ENCODE data around the gene H6PD.

Gene H6PD

DNA sequence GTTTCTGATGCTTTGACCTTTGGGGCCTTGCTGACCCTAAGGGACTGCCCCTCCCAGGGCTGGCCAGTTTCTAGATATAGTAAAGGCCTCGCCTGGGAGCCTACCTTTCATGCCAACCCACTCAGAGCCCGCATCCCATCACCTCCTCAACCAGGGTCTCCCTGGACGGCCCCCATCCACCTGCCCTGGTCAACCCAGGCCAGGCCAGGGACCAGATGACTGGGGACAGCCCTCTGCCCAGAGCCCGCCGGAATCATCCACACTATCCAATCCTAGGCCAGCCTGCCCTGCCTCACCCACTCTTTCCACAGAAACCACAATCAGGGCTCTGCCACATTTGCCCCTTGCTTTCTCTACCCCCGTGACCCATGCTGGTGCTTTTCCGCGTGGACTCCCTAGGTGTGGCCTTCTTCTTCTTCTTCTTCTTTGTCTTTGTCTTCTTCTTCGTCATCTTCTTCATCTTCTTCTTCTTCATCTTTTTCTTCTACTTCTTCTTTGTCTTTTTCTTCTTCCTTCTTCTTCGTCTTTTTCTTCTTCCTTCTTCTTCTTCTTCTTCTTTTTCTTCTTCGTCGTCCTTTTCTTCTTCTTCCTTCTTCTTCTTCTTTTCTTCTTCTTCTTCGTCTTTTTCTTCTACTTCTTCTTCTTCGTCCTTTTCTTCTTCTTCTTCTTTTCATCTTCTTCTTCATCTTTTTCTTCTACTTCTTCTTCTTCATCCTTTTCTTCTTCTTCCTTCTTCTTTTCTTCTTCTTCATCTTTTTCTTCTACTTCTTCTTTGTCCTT, 11.5 kb upstream of the H6PD start:
- no peak overlapping the region for H3K4me2 ChIP-seq
- no peaks in the 10 kb centered on the region for H4K20me1 ChIP-seq (ENCODE audit: insufficient read depth)
- H2AFZ ChIP-seq (ENCODE audit: low read depth), result no peak overlapping the region
- no peaks in the 10 kb centered on the region for H3K36me3 ChIP-seq (ENCODE audit: insufficient read depth)
- H3K4me3 ChIP-seq (IDR thresholded peaks at IDR 0.05; ENCODE audit: insufficient read depth, low read depth, low read length), result no peak overlapping the region
- no peaks in the 10 kb centered on the region for H3K27me3 ChIP-seq (ENCODE audit: insufficient read depth, low read depth)
- H3K27ac ChIP-seq, result no peak overlapping the region
- no peaks in the 10 kb centered on the region for H3K79me2 ChIP-seq (ENCODE audit: insufficient read depth, low read depth)
- TF ChIP-seq, protein P1, sequence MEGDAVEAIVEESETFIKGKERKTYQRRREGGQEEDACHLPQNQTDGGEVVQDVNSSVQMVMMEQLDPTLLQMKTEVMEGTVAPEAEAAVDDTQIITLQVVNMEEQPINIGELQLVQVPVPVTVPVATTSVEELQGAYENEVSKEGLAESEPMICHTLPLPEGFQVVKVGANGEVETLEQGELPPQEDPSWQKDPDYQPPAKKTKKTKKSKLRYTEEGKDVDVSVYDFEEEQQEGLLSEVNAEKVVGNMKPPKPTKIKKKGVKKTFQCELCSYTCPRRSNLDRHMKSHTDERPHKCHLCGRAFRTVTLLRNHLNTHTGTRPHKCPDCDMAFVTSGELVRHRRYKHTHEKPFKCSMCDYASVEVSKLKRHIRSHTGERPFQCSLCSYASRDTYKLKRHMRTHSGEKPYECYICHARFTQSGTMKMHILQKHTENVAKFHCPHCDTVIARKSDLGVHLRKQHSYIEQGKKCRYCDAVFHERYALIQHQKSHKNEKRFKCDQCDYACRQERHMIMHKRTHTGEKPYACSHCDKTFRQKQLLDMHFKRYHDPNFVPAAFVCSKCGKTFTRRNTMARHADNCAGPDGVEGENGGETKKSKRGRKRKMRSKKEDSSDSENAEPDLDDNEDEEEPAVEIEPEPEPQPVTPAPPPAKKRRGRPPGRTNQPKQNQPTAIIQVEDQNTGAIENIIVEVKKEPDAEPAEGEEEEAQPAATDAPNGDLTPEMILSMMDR (conservative IDR thresholded peaks at IDR 0.05; ENCODE audit: low read depth, low read length), result no peak
- H3K4me1 ChIP-seq (ENCODE audit: low read depth, poor library complexity, severe bottlenecking), result no peaks in the 10 kb centered on the region
- H3K9ac ChIP-seq, result no peak overlapping the region

DNA sequence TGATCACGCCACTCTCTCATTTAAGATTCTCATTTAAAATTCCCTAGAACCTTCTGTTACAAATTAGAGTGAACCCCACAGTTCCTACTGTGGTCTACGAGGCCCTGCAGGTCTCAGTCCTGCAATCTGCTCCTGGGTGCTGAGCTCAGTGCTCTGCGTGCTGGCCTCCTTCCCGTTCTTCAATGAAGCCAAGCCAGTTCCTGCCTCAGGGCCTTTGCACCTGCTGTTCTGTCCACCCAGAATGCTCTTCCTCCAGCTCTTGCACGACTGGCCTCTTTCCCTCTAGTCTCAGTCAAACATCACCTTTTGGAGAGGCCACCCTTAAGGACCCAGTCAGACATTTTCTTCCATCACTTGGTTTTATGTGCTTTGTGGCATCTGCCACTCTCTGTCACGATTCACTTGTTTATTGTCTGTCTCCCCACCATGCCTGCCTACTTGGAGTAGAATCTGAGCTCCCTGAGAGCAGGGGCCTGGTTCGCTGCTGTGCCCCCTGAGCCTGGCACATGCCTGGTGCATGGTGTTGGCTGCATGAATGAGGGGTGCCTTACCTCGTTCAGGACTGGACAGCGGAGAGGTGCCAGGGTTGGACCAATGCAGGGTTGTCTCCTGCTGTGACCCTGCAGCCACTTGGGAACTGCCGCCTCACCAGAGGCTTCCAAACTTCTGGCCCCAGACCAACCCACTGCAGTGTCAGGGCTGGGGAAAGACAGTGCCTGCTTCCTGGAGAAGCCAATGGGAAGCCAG, 9.7 kb upstream of the H6PD start:
- TF ChIP-seq, protein P1 (conservative IDR thresholded peaks at IDR 0.05; ENCODE audit: low read depth, low read length), result no peak
- Histone ChIP-seq H3K79me2 (ENCODE audit: insufficient read depth, low read depth) (no peaks in the 10 kb centered on the region), H3K27ac (no peak overlapping the region), H3K4me3 (IDR thresholded peaks at IDR 0.05; ENCODE audit: insufficient read depth, low read depth, low read length) (no peak overlapping the region), H3K4me1 (ENCODE audit: low read depth, poor library complexity, severe bottlenecking) (no peaks in the 10 kb centered on the region), H2AFZ (ENCODE audit: low read depth) (no peak overlapping the region), H3K4me2 (no peak overlapping the region), H3K27me3 (ENCODE audit: insufficient read depth, low read depth) (no peaks in the 10 kb centered on the region), H3K9ac (no peak overlapping the region), H4K20me1 (ENCODE audit: insufficient read depth) (no peaks in the 10 kb centered on the region), H3K36me3 (ENCODE audit: insufficient read depth) (no peaks in the 10 kb centered on the region)

DNA sequence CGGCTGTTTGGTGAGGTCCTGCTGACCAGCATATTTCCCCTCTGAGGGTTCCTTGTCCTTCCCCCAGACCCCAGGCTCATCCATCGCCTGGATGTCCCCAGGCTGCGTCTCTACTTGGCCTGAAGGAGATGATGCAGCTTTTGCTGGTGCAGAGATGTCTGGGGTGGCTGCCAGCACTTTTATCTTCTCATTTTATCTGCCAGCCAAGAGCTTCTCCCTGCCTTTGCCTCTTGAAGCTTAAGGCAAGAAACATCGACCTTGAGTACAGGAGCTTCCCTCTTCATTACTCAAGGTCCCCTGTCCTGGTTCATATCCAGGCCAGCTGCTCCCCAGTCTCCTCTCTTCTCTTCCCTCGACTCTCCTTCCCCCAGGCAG, 9.2 kb upstream of the H6PD start:
- Histone ChIP-seq H3K9ac (no peak overlapping the region), H3K4me2 (no peak overlapping the region), H2AFZ (ENCODE audit: low read depth) (no peak overlapping the region), H3K4me1 (ENCODE audit: low read depth, poor library complexity, severe bottlenecking) (peaks cover 5% of the 10 kb centered on the region), H3K79me2 (ENCODE audit: insufficient read depth, low read depth) (no peaks in the 10 kb centered on the region), H3K4me3 (IDR thresholded peaks at IDR 0.05; ENCODE audit: insufficient read depth, low read depth, low read length) (no peak overlapping the region), H3K27me3 (ENCODE audit: insufficient read depth, low read depth) (no peaks in the 10 kb centered on the region), H4K20me1 (ENCODE audit: insufficient read depth) (no peaks in the 10 kb centered on the region), H3K36me3 (ENCODE audit: insufficient read depth) (no peaks in the 10 kb centered on the region), H3K27ac (no peak overlapping the region)
- TF ChIP-seq, protein P1 (conservative IDR thresholded peaks at IDR 0.05; ENCODE audit: low read depth, low read length), result no peak

DNA sequence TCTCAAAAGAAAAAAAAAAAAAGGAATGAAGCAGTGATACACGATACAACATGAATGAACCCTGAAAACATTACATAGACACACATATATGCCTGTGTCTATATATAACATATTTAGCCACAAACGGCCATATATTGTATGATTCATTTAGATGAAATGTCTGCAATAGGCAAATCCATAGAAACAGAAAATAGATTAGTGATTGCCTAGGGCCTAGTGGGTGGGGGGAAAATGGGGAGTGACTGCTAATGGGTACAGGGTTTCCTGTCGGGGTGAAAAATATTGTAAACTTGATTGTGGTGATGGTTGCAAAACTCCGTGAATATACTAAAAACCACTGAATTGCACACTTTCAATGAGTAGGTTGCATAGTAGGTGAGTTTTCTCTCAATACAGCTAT, 6.0 kb upstream of the H6PD start:
- no peak overlapping the region for H3K9ac ChIP-seq
- H3K4me1 ChIP-seq (ENCODE audit: low read depth, poor library complexity, severe bottlenecking), result peaks cover 37% of the 10 kb centered on the region
- TF ChIP-seq, protein P1 (conservative IDR thresholded peaks at IDR 0.05; ENCODE audit: low read depth, low read length), result no peak
- no peak overlapping the region for H3K4me2 ChIP-seq
- no peak overlapping the region for H3K4me3 ChIP-seq (IDR thresholded peaks at IDR 0.05; ENCODE audit: insufficient read depth, low read depth, low read length)
- H3K27ac ChIP-seq, result no peak overlapping the region
- H3K36me3 ChIP-seq (ENCODE audit: insufficient read depth), result no peaks in the 10 kb centered on the region
- no peaks in the 10 kb centered on the region for H3K79me2 ChIP-seq (ENCODE audit: insufficient read depth, low read depth)
- no peaks in the 10 kb centered on the region for H3K27me3 ChIP-seq (ENCODE audit: insufficient read depth, low read depth)
- no peaks in the 10 kb centered on the region for H4K20me1 ChIP-seq (ENCODE audit: insufficient read depth)
- no peak overlapping the region for H2AFZ ChIP-seq (ENCODE audit: low read depth)
